Ovary (tissue), 3 donors: ENCODE data around the gene PRIMA1.

Source experiments
- EP300 ChIP-seq: sonication (generic); formaldehyde crosslinking; IDR thresholded peaks from one replicate; pipeline ENCODE4 v1.6.1; 2017; ENCODE audit warnings: antibody characterized with exemption
- TF ChIP-seq, protein P1 (sequence below), 3 donors: fragments of 450-650 bp in 2 of 3; fragments of 200-600 bp in 1 of 3; IDR thresholded peaks; one replicate each; pipeline versions ENCODE4 v1.5.1 to v1.8.0; 2016 to 2022; ENCODE audit warnings: antibody characterized with exemption in 3 of 3, mild to moderate bottlenecking in 1 of 3
- donor health status: DM: no; HTN: no; CAD: no.

DNA sequence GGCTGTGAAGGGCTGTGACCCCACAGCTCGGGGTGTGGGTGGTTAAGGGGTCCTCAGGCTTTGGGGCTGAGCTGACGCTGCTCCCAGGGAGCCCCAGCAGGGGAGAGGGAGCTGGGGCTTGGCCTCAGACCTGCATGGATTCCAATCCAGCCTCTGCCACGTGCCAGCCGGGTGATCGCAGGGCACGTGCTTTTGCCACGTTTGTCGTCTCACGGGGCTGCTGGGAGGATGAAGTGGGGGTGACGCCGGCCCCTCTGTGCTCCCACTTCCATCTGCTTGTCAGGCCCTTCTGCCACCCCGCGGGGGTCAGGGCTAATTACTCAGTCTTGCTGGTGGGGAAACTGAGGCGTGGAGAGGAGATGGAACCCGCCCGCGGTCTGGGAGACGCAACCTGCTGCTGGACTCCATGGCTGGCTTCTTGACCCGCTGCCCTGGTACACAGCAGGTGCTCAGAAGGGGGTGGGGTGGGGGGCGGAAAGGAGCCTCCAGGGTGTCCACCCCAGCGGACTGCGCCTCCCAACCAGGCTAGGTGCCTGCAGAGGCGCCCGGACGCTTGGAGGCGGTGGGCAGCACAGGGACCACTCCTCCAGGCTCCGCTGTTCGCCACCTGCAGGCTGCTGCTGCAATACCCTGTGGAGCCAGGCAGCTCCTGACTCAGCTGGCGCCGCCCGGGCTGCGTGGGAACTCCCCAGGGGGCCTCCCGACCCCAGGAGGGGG, 36.4 kb upstream of the PRIMA1 start:
- no peak for TF ChIP-seq EP300
- TF ChIP-seq, protein P1, sequence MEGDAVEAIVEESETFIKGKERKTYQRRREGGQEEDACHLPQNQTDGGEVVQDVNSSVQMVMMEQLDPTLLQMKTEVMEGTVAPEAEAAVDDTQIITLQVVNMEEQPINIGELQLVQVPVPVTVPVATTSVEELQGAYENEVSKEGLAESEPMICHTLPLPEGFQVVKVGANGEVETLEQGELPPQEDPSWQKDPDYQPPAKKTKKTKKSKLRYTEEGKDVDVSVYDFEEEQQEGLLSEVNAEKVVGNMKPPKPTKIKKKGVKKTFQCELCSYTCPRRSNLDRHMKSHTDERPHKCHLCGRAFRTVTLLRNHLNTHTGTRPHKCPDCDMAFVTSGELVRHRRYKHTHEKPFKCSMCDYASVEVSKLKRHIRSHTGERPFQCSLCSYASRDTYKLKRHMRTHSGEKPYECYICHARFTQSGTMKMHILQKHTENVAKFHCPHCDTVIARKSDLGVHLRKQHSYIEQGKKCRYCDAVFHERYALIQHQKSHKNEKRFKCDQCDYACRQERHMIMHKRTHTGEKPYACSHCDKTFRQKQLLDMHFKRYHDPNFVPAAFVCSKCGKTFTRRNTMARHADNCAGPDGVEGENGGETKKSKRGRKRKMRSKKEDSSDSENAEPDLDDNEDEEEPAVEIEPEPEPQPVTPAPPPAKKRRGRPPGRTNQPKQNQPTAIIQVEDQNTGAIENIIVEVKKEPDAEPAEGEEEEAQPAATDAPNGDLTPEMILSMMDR (IDR thresholded peaks at IDR 0.05), result no peak
